HUES48 (cell line): Measurements from ENCODE around the gene RNU5B-1.
"Not testable (repeated sequence)": the region's sequence is repeated elsewhere in the genome, so short reads cannot be mapped to it uniquely, and the experiment has no call there.

ENCODE experiments used
- H3K27ac ChIP-seq: one replicate; pipeline ENCODE4 v1.7.0; 2013; ENCODE audit warnings: low read depth, low read length, inconsistent platforms
- H3K27me3 ChIP-seq: 2 replicates; pipeline ENCODE4 v1.6.1; 2013; ENCODE audit warnings: mild to moderate bottlenecking, low read length; ENCODE audit not compliant: control insufficient read depth, insufficient read depth
- H3K36me3 ChIP-seq: 2 replicates; pipeline ENCODE4 v1.6.1; 2013; ENCODE audit warnings: low read length; ENCODE audit not compliant: control insufficient read depth, insufficient read depth
- H3K4me1 ChIP-seq: 2 replicates; pipeline ENCODE4 v1.6.1; 2013; ENCODE audit warnings: mild to moderate bottlenecking, low read length; ENCODE audit not compliant: control insufficient read depth, insufficient read depth
- H3K4me3 ChIP-seq: 2 replicates; pipeline ENCODE4 v1.5.1; 2013; ENCODE audit warnings: mild to moderate bottlenecking, low read depth, low read length
- H3K9ac ChIP-seq: 2 replicates; pipeline ENCODE4 v1.6.1; 2013; ENCODE audit warnings: mild to moderate bottlenecking, low read depth, low read length, moderate library complexity
- H3K9me3 ChIP-seq: 2 replicates; pipeline ENCODE4 v1.6.1; 2013; ENCODE audit warnings: low read length; ENCODE audit not compliant: control insufficient read depth, insufficient read depth

Gene RNU5B-1

GRCh38 chr15:65349338-65349737, 44.9 kb downstream of the RNU5B-1 start:
- peaks cover 4% of the 10 kb centered on the region for H3K27me3 ChIP-seq
- no peaks in the 10 kb centered on the region for H3K4me1 ChIP-seq
- no peak overlapping the region for H3K9ac ChIP-seq
- peaks cover 9% of the 10 kb centered on the region for H3K9me3 ChIP-seq
- no peak overlapping the region for H3K27ac ChIP-seq
- no peaks in the 10 kb centered on the region for H3K36me3 ChIP-seq
- no peak overlapping the region for H3K4me3 ChIP-seq

- H3K9me3 ChIP-seq, H3K36me3 ChIP-seq, H3K27ac ChIP-seq, H3K9ac ChIP-seq, H3K4me3 ChIP-seq: not testable (repeated sequence)
- Histone ChIP-seq H3K4me1 (peaks cover 12% of the 10 kb centered on the region; the same call in 1 of the 2 replicates), H3K27me3 (peaks cover 28% of the 10 kb centered on the region)
These were observed 47.5 kb downstream of the RNU5B-1 start for GRCh38 chr15:65351972-65352371.
